ENCODE measurements around the gene ELP2. TPM values are rescaled to one million over a fixed set of nuclear protein-coding genes. Genes with fewer than 3 reads are reported as not detected.

Gene ELP2
- total and polyA plus RNA-seq, 2 of the 8 experiments (the other 6 are each of a cell fraction or from before 2014, with no cell fraction given): 55.8 to 165 TPM

DNA sequence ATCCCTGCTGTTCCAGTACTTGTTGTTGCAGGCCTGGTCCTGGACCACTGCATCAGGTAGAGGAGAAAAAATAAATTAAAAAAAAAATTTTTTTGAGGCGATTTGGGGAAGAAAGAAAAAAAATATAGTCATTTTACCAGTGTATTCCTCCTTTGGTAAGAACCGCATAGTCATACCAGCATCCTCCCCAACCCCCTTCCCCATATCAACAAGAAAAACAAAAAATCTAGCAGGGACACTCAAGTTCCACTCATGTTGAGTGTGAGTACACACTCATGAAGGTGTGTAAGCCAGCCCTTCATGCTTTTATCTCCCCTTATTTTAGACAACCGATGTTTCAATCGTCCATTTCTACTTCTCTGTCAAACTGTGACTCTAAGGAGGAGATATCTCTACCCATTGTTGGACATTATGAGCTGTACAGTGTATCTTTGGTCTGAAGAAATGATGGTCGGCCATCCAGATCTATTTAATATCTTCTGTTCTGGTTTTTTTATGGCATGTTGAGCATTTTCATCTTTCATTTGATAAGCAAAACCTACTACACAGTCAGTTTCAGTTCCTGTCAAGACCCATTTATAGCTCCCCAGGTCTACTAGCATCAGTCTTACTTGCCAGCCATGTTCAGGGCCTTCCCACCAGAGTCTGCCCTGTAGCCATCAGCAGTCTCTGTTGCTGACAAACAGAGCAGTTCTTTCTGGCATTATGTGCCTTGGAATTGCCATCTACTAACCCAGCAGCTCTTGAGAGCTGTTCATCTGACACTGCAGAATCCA lies 20.0 kb downstream of the ELP2 start:
- no peak overlapping the region for H2BK5ac ChIP-seq (ENCODE audit: low read depth, low read length)
- H3K9ac ChIP-seq (replicated peaks in 1 of 4; ENCODE audit: extremely low read depth in 1 of 4, low read depth in 3 of 4, low read length in 3 of 4): no peak overlapping the region
- no peak overlapping the region for H3K14ac ChIP-seq (ENCODE audit: insufficient read length)
- no peak overlapping the region for H2BK12ac ChIP-seq (ENCODE audit: low read depth, low read length)
- no peak overlapping the region for H4K8ac ChIP-seq (ENCODE audit: extremely low read depth, insufficient read depth, low read length)
- H4K91ac ChIP-seq (replicated peaks; ENCODE audit: insufficient read length, low read length): no peak overlapping the region
- no peak overlapping the region for H3K18ac ChIP-seq (ENCODE audit: extremely low read depth, low read length)
- H3K23ac ChIP-seq (ENCODE audit: insufficient read length): no peak overlapping the region
- no peak overlapping the region for H2BK15ac ChIP-seq (ENCODE audit: low read length)
- no peak overlapping the region for H2AK5ac ChIP-seq (ENCODE audit: low read depth, low read length)
- H3K79me1 ChIP-seq (ENCODE audit: low read depth, low read length): no peaks in the 10 kb centered on the region
- H2AFZ ChIP-seq (ENCODE audit: low read length): no peak overlapping the region
- H2BK20ac ChIP-seq (ENCODE audit: low read length): no peak overlapping the region
- H3K9me3 ChIP-seq (ENCODE audit: insufficient read depth in 2 of 2, low read depth in 1 of 2, low read length in 1 of 2): no peaks in the 10 kb centered on the region
- no peaks in the 10 kb centered on the region for H3K79me2 ChIP-seq (ENCODE audit: control insufficient read depth in 1 of 2, insufficient read depth in 2 of 2, low read length in 2 of 2)
- no peaks in the 10 kb centered on the region for H3K4me1 ChIP-seq (replicated peaks in 1 of 4; ENCODE audit: control insufficient read depth in 3 of 4, insufficient read depth in 4 of 4, low read length in 3 of 4)
- no peaks in the 10 kb centered on the region for H3K23me2 ChIP-seq (ENCODE audit: low read depth, low read length)
- no peak overlapping the region for H3K4ac ChIP-seq (replicated peaks; ENCODE audit: insufficient read length, low read depth, low read length)
- no peak overlapping the region for H3K27ac ChIP-seq (ENCODE audit: low read depth, low read length)
- H3K27me3 ChIP-seq (replicated peaks in 1 of 4; ENCODE audit: control insufficient read depth in 3 of 4, extremely low read depth in 1 of 4, insufficient read depth in 3 of 4, low read length in 3 of 4): no peaks in the 10 kb centered on the region
- H2BK120ac ChIP-seq (replicated peaks; ENCODE audit: low read depth, low read length): no peak overlapping the region
- no peak overlapping the region for H3K56ac ChIP-seq (replicated peaks; ENCODE audit: insufficient read length, low read depth, low read length)
- H4K20me1 ChIP-seq (replicated peaks in 1 of 2; ENCODE audit: control insufficient read depth in 1 of 2, insufficient read depth in 2 of 2, low read length in 2 of 2): peaks cover 0 to 2% of the 10 kb centered on the region in 2 experiments
- no peak overlapping the region for H4K5ac ChIP-seq (ENCODE audit: insufficient read length, low read depth, low read length)
- FAIRE-seq (no peak), DNase-seq (ENCODE audit: low read depth in 1 of 2, low spot score in 2 of 2) (no peak)
- no peak overlapping the region for H3K4me2 ChIP-seq (ENCODE audit: insufficient read depth in 1 of 2, low read depth in 2 of 2, low read length in 2 of 2)
- ChIA-PET CTCF (ENCODE audit: partially characterized antibody) (interaction anchor here (0.5 to 2.3 kb wide), 4 partner anchors 19 to 763 kb away, joined by 3 to 9 read pairs (median 4); no protein-coding TSS in a partner anchor), POLR2A (ENCODE audit: partially characterized antibody) (interaction anchor here (0.5 to 1.8 kb wide), 4 partner anchors 8 to 76 kb away, joined by 3 to 5 read pairs (median 4); no protein-coding TSS in a partner anchor)
- peaks cover 17 to 92% (median 72%) of the 10 kb centered on the region in 4 experiments; a peak in 7 of 8 replicates for H3K36me3 ChIP-seq (ENCODE audit: control insufficient read depth in 2 of 4, insufficient read depth in 4 of 4, low read length in 3 of 4)
- no peak overlapping the region for H3K4me3 ChIP-seq (ENCODE audit: extremely low read depth in 1 of 4, insufficient read depth in 2 of 4, low read depth in 3 of 4, low read length in 4 of 4)
- 90 to 100% methylated on average over 1 to 5 of the region's 5 CpGs for WGBS, 2 experiments (ENCODE audit: extremely low coverage in 1 of 2, insufficient coverage in 1 of 2, insufficient read length in 1 of 2, insufficient replicate concordance in 2 of 2, low coverage in 1 of 2, low lambda C conversion rate in 2 of 2, missing lambda C conversion rate in 1 of 2)
- TF ChIP-seq SP2 (IDR thresholded peaks at IDR 0.05; ENCODE audit: low read length) (no peak), CHD2 (IDR thresholded peaks at IDR 0.05; ENCODE audit: low read length) (no peak), CBX5 (IDR thresholded peaks at IDR 0.05; ENCODE audit: low read depth, low read length) (no peak), ASH2L (IDR thresholded peaks at IDR 0.05; ENCODE audit: low read length) (no peak), RAD21 (IDR thresholded peaks at IDR 0.05 in 1 of 2, conservative IDR thresholded peaks at IDR 0.05 in 1 of 2; ENCODE audit: low read depth in 2 of 2, low read length in 2 of 2) (no peak), BRCA1 (IDR thresholded peaks at IDR 0.05; ENCODE audit: low read depth, low read length) (no peak), JUND (IDR thresholded peaks at IDR 0.05; ENCODE audit: low read length) (no peak), SP1 (IDR thresholded peaks at IDR 0.05; ENCODE audit: low read depth, low read length) (no peak), FOSL1 (IDR thresholded peaks at IDR 0.05; ENCODE audit: insufficient read depth, low read depth, low read length) (no peak), BACH1 (IDR thresholded peaks at IDR 0.05; ENCODE audit: low read length) (no peak)
- TF ChIP-seq, protein P1, sequence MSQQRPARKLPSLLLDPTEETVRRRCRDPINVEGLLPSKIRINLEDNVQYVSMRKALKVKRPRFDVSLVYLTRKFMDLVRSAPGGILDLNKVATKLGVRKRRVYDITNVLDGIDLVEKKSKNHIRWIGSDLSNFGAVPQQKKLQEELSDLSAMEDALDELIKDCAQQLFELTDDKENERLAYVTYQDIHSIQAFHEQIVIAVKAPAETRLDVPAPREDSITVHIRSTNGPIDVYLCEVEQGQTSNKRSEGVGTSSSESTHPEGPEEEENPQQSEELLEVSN (IDR thresholded peaks at IDR 0.05): no peak
- TF ChIP-seq, protein P2, sequence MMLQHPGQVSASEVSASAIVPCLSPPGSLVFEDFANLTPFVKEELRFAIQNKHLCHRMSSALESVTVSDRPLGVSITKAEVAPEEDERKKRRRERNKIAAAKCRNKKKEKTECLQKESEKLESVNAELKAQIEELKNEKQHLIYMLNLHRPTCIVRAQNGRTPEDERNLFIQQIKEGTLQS (IDR thresholded peaks at IDR 0.05; ENCODE audit: insufficient read depth, low read depth, low read length): no peak
